K562 (cell line): Measurements from ENCODE around the gene SYF2. TPM values are rescaled to one million over a fixed set of nuclear protein-coding genes. Genes with fewer than 3 reads are reported as not detected.

Source experiments
- GTF2E2 ChIP-seq: fragments of 200-800 bp; sonication (Bioruptor generic); IDR thresholded peaks from 2 replicates; pipeline ENCODE4 v1.6.1; 2016; ENCODE audit warnings: missing genetic modification characterization, missing compliant biosample characterization
- POLR2AphosphoS2 ChIP-seq: IDR thresholded peaks from 2 replicates; pipeline ENCODE4 v1.6.1; 2012; ENCODE audit warnings: low read length, improper control_type of control experiment
- REST ChIP-seq, 2 experiments: fragments of 450-650 bp; formaldehyde crosslinking in 1 of 2; IDR thresholded peaks; 2 replicates each; pipeline versions ENCODE4 v1.4.0 to v1.6.1; 2014 to 2020; ENCODE audit warnings: mild to moderate bottlenecking in 2 of 2, borderline replicate concordance in 1 of 2, low read depth in 1 of 2
- ZNF639 ChIP-seq, 2 experiments: fragments of 200-800 bp in 1 of 2; sonication (Bioruptor generic) in 1 of 2; sonication (generic) in 1 of 2; formaldehyde crosslinking in 1 of 2; IDR thresholded peaks in 1 of 2; conservative IDR thresholded peaks in 1 of 2; 2 replicates each; pipeline versions ENCODE4 v1.5.0 to v1.6.1; 2016 to 2020; ENCODE audit warnings: missing compliant biosample characterization in 1 of 2, missing genetic modification characterization in 1 of 2, missing genetic modification reagents in 1 of 2
- polyA plus RNA-seq, 8 experiments: library from polyadenylated mRNA; depleted of rRNA in 4 of 8; stranded (reverse) in 5 of 8; unstranded in 3 of 8; fragments of >200 nt; fragmentation: Nextera tagmentation in 2 of 8; fragmentation: Illumina TruSeq in 1 of 8; extraction: Ambion mirVana in 2 of 8; extraction: Trizol in 1 of 8; gene quantifications; 2 replicates each; pipeline versions ENCODE4 v1.2.1 to v1.2.3, GENCODE V29; 2011 to 2014; ENCODE audit warnings: inconsistent platforms in 1 of 8, missing spikeins in 1 of 8
- total RNA-seq, 7 experiments: library from RNA; depleted of rRNA in 6 of 7; stranded (reverse); fragments of >200 nt in 6 of 7; fragmentation: Illumina TruSeq in 2 of 7; extraction: Trizol in 2 of 7; gene quantifications; 2 replicates each; pipeline versions ENCODE4 v1.2.1 to v1.2.3, GENCODE V29; 2011 to 2021; ENCODE audit warnings: low replicate concordance in 1 of 7

SYF2 gene
- total and polyA plus RNA-seq, 9 of the 15 experiments (the other 6 are each of a cell fraction or from before 2014, with no cell fraction given): 20.9 to 69.0 (median 43.2) TPM

GRCh38 chr1:25247024-25247828 lies 14.9 kb upstream of the SYF2 start, which contains the start of gene RSRP1 (continued):
- TF ChIP-seq REST (IDR thresholded peaks at IDR 0.05; ENCODE audit: borderline replicate concordance): no peak
- peak; percentile 82 for TF ChIP-seq REST (CRISPR knock-in tag; IDR thresholded peaks at IDR 0.05; ENCODE audit: low read depth)
- TF ChIP-seq POLR2AphosphoS2: peak; percentile 98
- peak; percentile 96 for TF ChIP-seq GTF2E2 (tag)
- TF ChIP-seq ZNF639 (CRISPR knock-in tag; conservative IDR thresholded peaks at IDR 0.05 in 1 of 2, IDR thresholded peaks at IDR 0.05 in 1 of 2): no peak
